SU-DHL-6 (cell line): ENCODE data around the gene ADCY7.

Experiments used
- H2AFZ ChIP-seq: fragments of 200-600 bp; sonication (generic); 2 replicates; pipeline ENCODE4 v1.6.1; 2014; ENCODE audit warnings: low read depth, mild to moderate bottlenecking, moderate library complexity, mixed read lengths, antibody characterized with exemption, low read length; ENCODE audit not compliant: severe bottlenecking
- H3F3A ChIP-seq: fragments of 200-600 bp; shearing (Covaris generic); 2 replicates; pipeline ENCODE4 v1.6.0; 2016; ENCODE audit warnings: antibody characterized with exemption, mild to moderate bottlenecking; ENCODE audit not compliant: insufficient read depth
- H3K27ac ChIP-seq: fragments of 200-600 bp; sonication (generic); 2 replicates; pipeline ENCODE4 v1.5.1; 2016; ENCODE audit warnings: low read depth, mild to moderate bottlenecking, low read length, moderate library complexity, mixed read lengths
- H3K27me3 ChIP-seq: fragments of 200-600 bp; sonication (generic), shearing (Covaris generic); 2 replicates; pipeline ENCODE4 v1.6.0; 2014; ENCODE audit warnings: mild to moderate bottlenecking, low read length
- H3K36me3 ChIP-seq: fragments of 200-600 bp; sonication (generic); 2 replicates; pipeline ENCODE4 v1.6.1; 2014; ENCODE audit warnings: mild to moderate bottlenecking, low read length, mixed read lengths
- H3K4me2 ChIP-seq: fragments of 300-600, 200-600 bp; shearing (Covaris generic), sonication (generic); 2 replicates; pipeline ENCODE4 v1.6.0; 2014; ENCODE audit warnings: low read length, low read depth, mild to moderate bottlenecking; ENCODE audit not compliant: poor library complexity, severe bottlenecking
- H3K4me3 ChIP-seq: fragments of 200-600 bp; sonication (generic); 2 replicates; pipeline ENCODE4 v1.5.1; 2014; ENCODE audit warnings: antibody characterized with exemption, low read length, mild to moderate bottlenecking, mixed read lengths; ENCODE audit not compliant: insufficient read depth, poor library complexity, severe bottlenecking
- H3K79me2 ChIP-seq: fragments of 200-600 bp; sonication (generic); 2 replicates; pipeline ENCODE4 v1.6.1; 2014; ENCODE audit warnings: mild to moderate bottlenecking, low read length, moderate library complexity; ENCODE audit not compliant: insufficient read depth
- H3K9ac ChIP-seq: fragments of 200-600 bp; sonication (generic); 2 replicates; pipeline ENCODE4 v1.7.0; 2014; ENCODE audit warnings: mild to moderate bottlenecking, low read length
- H3K9me2 ChIP-seq: fragments of 200-600 bp; sonication (generic); replicated peaks from 2 replicates; pipeline ENCODE4 v1.6.1; 2014; ENCODE audit warnings: low read length; ENCODE audit not compliant: insufficient read depth
- H3K9me3 ChIP-seq: fragments of 200-600 bp; sonication (generic); 2 replicates; pipeline ENCODE4 v1.6.1; 2014; ENCODE audit warnings: low read length, mixed read lengths; ENCODE audit not compliant: insufficient read depth
- H4K20me1 ChIP-seq: fragments of 200-600 bp; sonication (generic); 2 replicates; pipeline ENCODE4 v1.6.1; 2014; ENCODE audit warnings: low read depth, mild to moderate bottlenecking, antibody characterized with exemption, low read length, moderate library complexity, mixed read lengths
- CTCF ChIP-seq: fragments of 200-600 bp; sonication (generic); IDR thresholded peaks from one replicate; pipeline ENCODE4 v1.5.1; 2017; ENCODE audit warnings: antibody characterized with exemption, mild to moderate bottlenecking, low read length, moderate library complexity; ENCODE audit not compliant: insufficient read depth, poor library complexity, severe bottlenecking
- EZH2phosphoT487 ChIP-seq: fragments of 200-600 bp; sonication (generic), shearing (Covaris generic); conservative IDR thresholded peaks from 2 replicates; pipeline ENCODE4 v1.6.1; 2018; ENCODE audit warnings: mild to moderate bottlenecking, antibody characterized with exemption, low read length, moderate library complexity, mixed read lengths

ADCY7 gene

GRCh38 chr16:50315346-50315997 is 49.1 kb downstream of the ADCY7 start:
- Histone ChIP-seq H3K27ac (no peak overlapping the region), H3K27me3 (no peaks in the 10 kb centered on the region), H3K4me2 (no peak overlapping the region), H3K9ac (no peak overlapping the region), H4K20me1 (no peaks in the 10 kb centered on the region), H3K9me2 (no peaks in the 10 kb centered on the region), H3K36me3 (peaks cover 27% of the 10 kb centered on the region; the same call in 1 of the 2 replicates), H3F3A (peaks cover 5% of the 10 kb centered on the region; the same call in 1 of the 2 replicates), H3K9me3 (no peaks in the 10 kb centered on the region), H3K79me2 (no peaks in the 10 kb centered on the region), H3K4me3 (no peak overlapping the region), H2AFZ (no peak overlapping the region)
- TF ChIP-seq EZH2phosphoT487 (no peak), CTCF (no peak)

- peaks cover 5% of the 10 kb centered on the region; the same call in 1 of the 2 replicates for H3F3A ChIP-seq
- no peaks in the 10 kb centered on the region for H3K9me3 ChIP-seq
- no peaks in the 10 kb centered on the region for H4K20me1 ChIP-seq
- no peaks in the 10 kb centered on the region for H3K79me2 ChIP-seq
- no peak overlapping the region for H3K27ac ChIP-seq
- no peaks in the 10 kb centered on the region for H3K9me2 ChIP-seq
- no peak overlapping the region for H3K9ac ChIP-seq
- no peaks in the 10 kb centered on the region for H3K27me3 ChIP-seq
- H3K4me2 ChIP-seq, result no peak overlapping the region
- no peak overlapping the region for H3K4me3 ChIP-seq
- H3K36me3 ChIP-seq, result peaks cover 27% of the 10 kb centered on the region; the same call in 1 of the 2 replicates
- H2AFZ ChIP-seq, result no peak overlapping the region
- TF ChIP-seq CTCF (no peak), EZH2phosphoT487 (no peak)
Measured at GRCh38 chr16:50316102-50316847, 49.9 kb downstream of the ADCY7 start.

GRCh38 chr16:50316848-50317630 is 50.7 kb downstream of the ADCY7 start:
- no peak for TF ChIP-seq EZH2phosphoT487
- no peak for TF ChIP-seq CTCF
- peaks cover 33% of the 10 kb centered on the region for H3K36me3 ChIP-seq
- H3K9ac ChIP-seq, result no peak overlapping the region
- no peaks in the 10 kb centered on the region for H3K27me3 ChIP-seq
- no peaks in the 10 kb centered on the region for H3K9me2 ChIP-seq
- H4K20me1 ChIP-seq, result no peaks in the 10 kb centered on the region
- no peak overlapping the region for H2AFZ ChIP-seq
- H3K9me3 ChIP-seq, result no peaks in the 10 kb centered on the region
- no peak overlapping the region for H3K4me3 ChIP-seq
- peaks cover 5% of the 10 kb centered on the region; the same call in 1 of the 2 replicates for H3F3A ChIP-seq
- H3K79me2 ChIP-seq, result no peaks in the 10 kb centered on the region
- no peak overlapping the region for H3K27ac ChIP-seq
- no peak overlapping the region for H3K4me2 ChIP-seq
